ENCODE data around the gene ZNF140. TPM values are rescaled to one million over a fixed set of nuclear protein-coding genes. Genes with fewer than 3 reads are reported as not detected.

ZNF140 gene
- total and polyA plus RNA-seq, 7 donors = 7.8 to 18.8 (median 12.9) TPM

DNA sequence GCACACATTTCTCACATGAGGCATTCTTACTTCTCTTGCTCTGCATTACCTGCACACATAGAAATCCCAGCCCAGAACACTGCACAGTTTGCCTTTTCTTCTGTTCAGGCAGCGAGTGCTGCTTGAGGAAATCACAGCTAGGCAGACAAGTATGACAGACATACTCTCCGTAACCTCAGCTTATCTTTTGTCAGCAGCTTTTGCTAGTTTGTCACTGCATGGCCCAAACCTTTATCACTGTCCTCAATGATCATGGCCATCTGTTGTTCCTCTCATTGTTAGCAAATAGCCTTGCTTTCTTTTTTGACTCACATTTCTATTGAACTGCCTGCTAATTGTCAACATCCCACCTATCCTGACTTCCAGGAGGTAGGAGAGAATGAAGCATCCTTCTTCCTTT, 55.0 kb downstream of the ZNF140 start:
- peaks cover 15 to 63% (median 56%) of the 10 kb centered on the region in 4 donors for H3K9me3 ChIP-seq
- intact Hi-C loops (cut with DNase I) = no loop called here

DNA sequence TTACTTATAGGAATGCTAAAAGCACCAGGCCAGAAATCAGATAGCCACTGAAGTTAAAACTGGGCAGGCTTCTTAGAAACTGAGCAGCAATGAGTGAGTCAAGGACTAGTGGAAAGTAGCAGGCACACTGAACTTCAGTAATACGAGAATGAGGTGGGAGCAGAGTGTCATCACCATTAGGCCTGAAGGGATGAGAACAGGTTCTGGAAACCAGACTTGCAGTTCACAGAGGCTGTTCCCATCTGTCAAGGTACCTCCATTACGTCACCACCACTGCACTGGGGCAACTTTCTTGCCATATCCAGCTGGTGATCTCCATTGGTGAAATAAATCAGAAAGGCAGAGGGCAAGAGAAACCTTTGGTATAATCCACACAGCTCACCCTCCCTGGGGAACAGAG, 65.3 kb downstream of the ZNF140 start:
- peaks cover 17 to 85% (median 49%) of the 10 kb centered on the region in 4 donors for H3K36me3 ChIP-seq
- TF ChIP-seq POLR2AphosphoS5 (IDR thresholded peaks at IDR 0.05) (no peak), EP300 (IDR thresholded peaks at IDR 0.05) (no peak), POLR2A (IDR thresholded peaks at IDR 0.05) (no peak)
- TF ChIP-seq, protein P1, sequence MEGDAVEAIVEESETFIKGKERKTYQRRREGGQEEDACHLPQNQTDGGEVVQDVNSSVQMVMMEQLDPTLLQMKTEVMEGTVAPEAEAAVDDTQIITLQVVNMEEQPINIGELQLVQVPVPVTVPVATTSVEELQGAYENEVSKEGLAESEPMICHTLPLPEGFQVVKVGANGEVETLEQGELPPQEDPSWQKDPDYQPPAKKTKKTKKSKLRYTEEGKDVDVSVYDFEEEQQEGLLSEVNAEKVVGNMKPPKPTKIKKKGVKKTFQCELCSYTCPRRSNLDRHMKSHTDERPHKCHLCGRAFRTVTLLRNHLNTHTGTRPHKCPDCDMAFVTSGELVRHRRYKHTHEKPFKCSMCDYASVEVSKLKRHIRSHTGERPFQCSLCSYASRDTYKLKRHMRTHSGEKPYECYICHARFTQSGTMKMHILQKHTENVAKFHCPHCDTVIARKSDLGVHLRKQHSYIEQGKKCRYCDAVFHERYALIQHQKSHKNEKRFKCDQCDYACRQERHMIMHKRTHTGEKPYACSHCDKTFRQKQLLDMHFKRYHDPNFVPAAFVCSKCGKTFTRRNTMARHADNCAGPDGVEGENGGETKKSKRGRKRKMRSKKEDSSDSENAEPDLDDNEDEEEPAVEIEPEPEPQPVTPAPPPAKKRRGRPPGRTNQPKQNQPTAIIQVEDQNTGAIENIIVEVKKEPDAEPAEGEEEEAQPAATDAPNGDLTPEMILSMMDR (IDR thresholded peaks at IDR 0.05) = no peak

More for the DNA sequence above, 55.0 kb downstream of the ZNF140 start:
- Histone ChIP-seq H3K36me3 (peaks cover 4 to 80% (median 36%) of the 10 kb centered on the region in 4 donors), H3K27ac (no peak overlapping the region), H3K4me3 (no peak overlapping the region), H3K27me3 (no peaks in the 10 kb centered on the region), H3K4me1 (peaks cover 0 to 7% (median 3%) of the 10 kb centered on the region in 4 donors)
- TF ChIP-seq EP300 (IDR thresholded peaks at IDR 0.05) = no peak
- no peak for TF ChIP-seq POLR2AphosphoS5 (IDR thresholded peaks at IDR 0.05)
- TF ChIP-seq, protein P1 (IDR thresholded peaks at IDR 0.05) = no peak
- WGBS, 2 donors = 98% methylated on average over 2 of the region's 2 CpGs
- no peak for DNase-seq

DNA sequence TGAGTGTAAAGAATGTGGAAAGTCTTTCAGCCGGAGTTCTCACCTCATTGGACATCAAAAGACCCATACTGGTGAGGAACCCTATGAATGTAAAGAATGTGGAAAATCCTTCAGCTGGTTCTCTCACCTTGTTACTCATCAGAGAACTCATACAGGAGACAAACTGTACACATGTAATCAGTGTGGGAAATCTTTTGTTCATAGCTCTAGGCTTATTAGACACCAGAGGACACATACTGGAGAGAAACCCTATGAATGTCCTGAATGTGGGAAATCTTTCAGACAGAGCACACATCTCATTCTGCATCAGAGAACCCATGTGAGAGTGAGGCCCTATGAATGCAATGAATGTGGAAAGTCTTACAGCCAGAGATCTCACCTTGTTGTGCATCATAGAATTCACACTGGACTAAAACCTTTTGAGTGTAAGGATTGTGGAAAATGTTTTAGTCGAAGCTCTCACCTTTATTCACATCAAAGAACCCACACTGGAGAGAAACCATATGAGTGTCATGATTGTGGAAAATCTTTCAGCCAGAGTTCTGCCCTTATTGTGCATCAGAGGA, 75.5 kb downstream of the ZNF140 start:
- intact Hi-C loops (cut with DNase I) = no loop called here
- Histone ChIP-seq H3K4me1 (no peaks in the 10 kb centered on the region), H3K27ac (no peak overlapping the region), H3K9me3 (peaks cover 46 to 99% (median 79%) of the 10 kb centered on the region in 4 donors), H3K4me3 (no peak overlapping the region), H3K36me3 (peaks cover 48 to 75% (median 61%) of the 10 kb centered on the region in 4 donors), H3K27me3 (no peaks in the 10 kb centered on the region)
- no peak for TF ChIP-seq EP300 (IDR thresholded peaks at IDR 0.05)
- TF ChIP-seq, protein P1 (IDR thresholded peaks at IDR 0.05) = no peak
- no peak for TF ChIP-seq POLR2A (IDR thresholded peaks at IDR 0.05)
- no peak for TF ChIP-seq POLR2AphosphoS5 (IDR thresholded peaks at IDR 0.05)
- DNase-seq = no peak
- WGBS, 2 donors = 94 to 98% methylated on average over 2 of the region's 2 CpGs

More for the DNA sequence above, 65.3 kb downstream of the ZNF140 start:
- Histone ChIP-seq H3K27me3 (no peaks in the 10 kb centered on the region), H3K9me3 (peaks cover 8 to 69% (median 49%) of the 10 kb centered on the region in 4 donors), H3K4me1 (no peaks in the 10 kb centered on the region), H3K27ac (no peak overlapping the region), H3K4me3 (no peak overlapping the region)
- intact Hi-C loops (cut with DNase I) = no loop called here
- DNase-seq = no peak
- WGBS, 2 donors = 92 to 97% methylated on average over 2 of the region's 2 CpGs

Other genes starting within 250 kb of the ZNF140 start
- gene CHFR, start 193.3 kb upstream of the ZNF140 start, total RNA-seq = 10 to 100 TPM; 21.4 to 52.3 (median 30.2) TPM
- gene CHFR, start 193.3 kb upstream of the ZNF140 start, polyA plus RNA-seq = 10 to 100 TPM; 18.0 to 38.9 (median 20.3) TPM
- 10 to 100 TPM in 1 of 4 donors, 1 to 10 TPM in 3; 6.2 to 15.5 (median 8.3) TPM for gene ZNF605, start 124.6 kb upstream of the ZNF140 start, total RNA-seq
- 1 to 10 TPM in 2 of 3 donors, under 1 TPM in 1; 0.92 to 4.5 (median 1.2) TPM for gene ZNF605, start 124.6 kb upstream of the ZNF140 start, polyA plus RNA-seq
- gene ZNF26, start 94.6 kb upstream of the ZNF140 start, total RNA-seq = 10 to 100 TPM in 1 of 4 donors, 1 to 10 TPM in 3; 7.9 to 10.8 (median 9.2) TPM
- gene ZNF26, start 94.6 kb upstream of the ZNF140 start, polyA plus RNA-seq = 1 to 10 TPM in 2 of 3 donors, under 1 TPM in 1; 0.69 to 5.5 (median 1.8) TPM
- gene ZNF84, start 43.4 kb upstream of the ZNF140 start, total RNA-seq = 10 to 100 TPM; 28.8 to 32.7 (median 31.4) TPM
- gene ZNF84, start 43.4 kb upstream of the ZNF140 start, polyA plus RNA-seq = 1 to 10 TPM in 2 of 3 donors, under 1 TPM in 1; 0.92 to 7.2 (median 2.4) TPM
- 1 to 10 TPM; 3.1 to 6.1 (median 4.4) TPM for gene ZNF891, start 49.4 kb downstream of the ZNF140 start, total RNA-seq
- under 1 TPM; under 0.01 to 0.98 (median 0.23) TPM for gene ZNF891, start 49.4 kb downstream of the ZNF140 start, polyA plus RNA-seq
- gene ZNF10, start 49.7 kb downstream of the ZNF140 start, total RNA-seq = 10 to 100 TPM; 10.5 to 22.8 (median 13.1) TPM
- gene ZNF10, start 49.7 kb downstream of the ZNF140 start, polyA plus RNA-seq = 1 to 10 TPM in 2 of 3 donors, under 1 TPM in 1; 0.46 to 3.0 (median 1.2) TPM
- gene ZNF268, start 100.6 kb downstream of the ZNF140 start, total RNA-seq = 10 to 100 TPM; 12.8 to 21.9 (median 19.5) TPM
- gene ZNF268, start 100.6 kb downstream of the ZNF140 start, polyA plus RNA-seq = 1 to 10 TPM; 2.8 to 6.9 (median 5.4) TPM
- gene ANHX, start 155.0 kb downstream of the ZNF140 start, total RNA-seq = not detected
- not detected for gene ANHX, start 155.0 kb downstream of the ZNF140 start, polyA plus RNA-seq

Data from sigmoid colon (tissue), 7 donors.